Smooth muscle cell (in vitro differentiated cells): ENCODE measurements around the gene NLK. TPM values are rescaled to one million over a fixed set of nuclear protein-coding genes. Genes with fewer than 3 reads are reported as not detected.

Source experiments
- DNase-seq: peaks from one replicate; lab custom pipeline; 2025; ENCODE audit not compliant: unreplicated experiment; lab: John Stamatoyannopoulos, UW
- H2AFZ ChIP-seq: fragments of 200-600 bp; sonication (generic); 2 replicates; pipeline ENCODE4 v1.6.0; 2016; ENCODE audit warnings: antibody characterized with exemption, low read depth, mild to moderate bottlenecking
- H3F3A ChIP-seq: fragments of 200-600 bp; sonication (generic); 2 replicates; pipeline ENCODE4 v1.6.0; 2017; ENCODE audit warnings: antibody characterized with exemption, low read depth
- H3K27ac ChIP-seq: fragments of 200-600 bp; sonication (generic); 2 replicates; pipeline ENCODE4 v1.5.1; 2016; ENCODE audit warnings: low read depth, mild to moderate bottlenecking
- H3K27me3 ChIP-seq: fragments of 200-600 bp; sonication (generic); 2 replicates; pipeline ENCODE4 v1.6.1; 2016; ENCODE audit warnings: low read depth, mild to moderate bottlenecking
- H3K36me3 ChIP-seq: fragments of 200-600 bp; sonication (generic); 2 replicates; pipeline ENCODE4 v1.5.1; 2016; ENCODE audit warnings: low read depth
- H3K4me1 ChIP-seq: fragments of 200-600 bp; sonication (generic); 2 replicates; pipeline ENCODE4 v1.5.1; 2016; ENCODE audit warnings: low read depth
- H3K4me2 ChIP-seq: fragments of 200-600 bp; sonication (generic); 2 replicates; pipeline ENCODE4 v1.6.0; 2016; ENCODE audit warnings: mild to moderate bottlenecking
- H3K4me3 ChIP-seq: fragments of 200-600 bp; sonication (generic); 2 replicates; pipeline ENCODE4 v1.5.1; 2016; ENCODE audit warnings: mild to moderate bottlenecking
- H3K79me2 ChIP-seq: fragments of 200-600 bp; sonication (generic); 2 replicates; pipeline ENCODE4 v1.6.0; 2016; ENCODE audit warnings: low read depth, mild to moderate bottlenecking
- H3K9ac ChIP-seq: fragments of 200-600 bp; sonication (generic); 2 replicates; pipeline ENCODE4 v1.6.0; 2016; ENCODE audit warnings: low read depth
- H3K9me3 ChIP-seq: fragments of 200-600 bp; sonication (generic); replicated peaks from 2 replicates; pipeline ENCODE4 v1.5.1; 2016; ENCODE audit warnings: low read depth
- H4K20me1 ChIP-seq: fragments of 200-600 bp; sonication (generic); 2 replicates; pipeline ENCODE4 v1.6.0; 2016; ENCODE audit warnings: low read depth
- CTCF ChIP-seq: fragments of 200-600 bp; sonication (generic); IDR thresholded peaks from 2 replicates; pipeline ENCODE4 v1.5.1; 2017; ENCODE audit warnings: borderline replicate concordance, mild to moderate bottlenecking, antibody characterized with exemption; ENCODE audit not compliant: insufficient read depth, poor library complexity, severe bottlenecking
- WGBS: methylation state at CpG from one replicate; pipeline ENCODE4 v1.1.7; 2016; ENCODE audit warnings: low lambda C conversion rate; 5-methylcytosine and 5-hydroxymethylcytosine counted together
- polyA plus RNA-seq: library from polyadenylated mRNA; unstranded; fragments of >200 nt; fragmentation: Nextera tagmentation; extraction: Ambion mirVana; gene quantifications from 2 replicates; pipeline ENCODE4 v1.2.1, GENCODE V29; 2016
- total RNA-seq: library from RNA; depleted of rRNA; stranded (reverse); fragments of >200 nt; gene quantifications from 2 replicates; pipeline ENCODE4 v1.2.3, GENCODE V29; 2014

NLK gene
- total and polyA plus RNA-seq, 2 experiments from 2014 or later = 1.8 to 18.0 TPM

- Histone ChIP-seq H3K27me3 (no peaks in the 10 kb centered on the region), H3K4me2 (no peak overlapping the region), H3K27ac (no peak overlapping the region), H2AFZ (no peak overlapping the region), H3K79me2 (no peaks in the 10 kb centered on the region), H3K4me3 (no peak overlapping the region), H3K9ac (no peak overlapping the region), H3K9me3 (peaks cover 3% of the 10 kb centered on the region), H3F3A (no peaks in the 10 kb centered on the region), H4K20me1 (no peaks in the 10 kb centered on the region), H3K36me3 (peaks cover 19% of the 10 kb centered on the region), H3K4me1 (no peaks in the 10 kb centered on the region)
- TF ChIP-seq CTCF = no peak
- no peak for DNase-seq
- WGBS = 99% methylated on average over 2 of the region's 2 CpGs
Observed at GRCh38 chr17:28187931-28188330, 145.5 kb downstream of the NLK start.

- 90% methylated on average over 1 of the region's 1 CpG for WGBS
- H3F3A ChIP-seq = no peaks in the 10 kb centered on the region
- no peak overlapping the region for H3K4me3 ChIP-seq
- no peak overlapping the region for H3K27ac ChIP-seq
- H3K27me3 ChIP-seq = no peaks in the 10 kb centered on the region
- H4K20me1 ChIP-seq = no peaks in the 10 kb centered on the region
- DNase-seq = no peak
- no peak for TF ChIP-seq CTCF
- no peak overlapping the region for H3K4me2 ChIP-seq
- peaks cover 19% of the 10 kb centered on the region for H3K36me3 ChIP-seq
- no peak overlapping the region for H3K9ac ChIP-seq
- H2AFZ ChIP-seq = no peak overlapping the region
- H3K79me2 ChIP-seq = no peaks in the 10 kb centered on the region
- H3K4me1 ChIP-seq = no peaks in the 10 kb centered on the region
- H3K9me3 ChIP-seq = peaks cover 3% of the 10 kb centered on the region
Observed at GRCh38 chr17:28188841-28189263, 146.4 kb downstream of the NLK start.

- H3K27me3 ChIP-seq = no peaks in the 10 kb centered on the region
- no peak for TF ChIP-seq CTCF
- H3K4me2 ChIP-seq = no peak overlapping the region
- no peak overlapping the region for H3K4me3 ChIP-seq
- H3K27ac ChIP-seq = no peak overlapping the region
- peaks cover 19% of the 10 kb centered on the region for H3K36me3 ChIP-seq
- no peak for DNase-seq
- WGBS = 56% methylated on average over 5 of the region's 5 CpGs
- no peaks in the 10 kb centered on the region for H3K79me2 ChIP-seq
- H2AFZ ChIP-seq = no peak overlapping the region
- H3F3A ChIP-seq = no peaks in the 10 kb centered on the region
- H4K20me1 ChIP-seq = no peaks in the 10 kb centered on the region
- no peaks in the 10 kb centered on the region for H3K4me1 ChIP-seq
- H3K9ac ChIP-seq = no peak overlapping the region
- H3K9me3 ChIP-seq = peaks cover 3% of the 10 kb centered on the region
Observed at GRCh38 chr17:28189667-28190066, 147.2 kb downstream of the NLK start.

GRCh38 chr17:28191018-28191417, 148.5 kb downstream of the NLK start:
- H3K36me3 ChIP-seq = peaks cover 9% of the 10 kb centered on the region

More at GRCh38 chr17:28191018-28191417, 148.5 kb downstream of the NLK start:
- no peaks in the 10 kb centered on the region for H3K79me2 ChIP-seq
- no peak for TF ChIP-seq CTCF
- no peak for DNase-seq
- no peak overlapping the region for H3K27ac ChIP-seq
- no peak overlapping the region for H2AFZ ChIP-seq
- WGBS = 98% methylated on average over 8 of the region's 8 CpGs
- no peaks in the 10 kb centered on the region for H4K20me1 ChIP-seq
- no peak overlapping the region for H3K4me3 ChIP-seq
- H3K9me3 ChIP-seq = peaks cover 2% of the 10 kb centered on the region
- H3K4me2 ChIP-seq = no peak overlapping the region
- no peaks in the 10 kb centered on the region for H3K27me3 ChIP-seq
- no peak overlapping the region for H3K9ac ChIP-seq
- H3F3A ChIP-seq = no peaks in the 10 kb centered on the region
- no peaks in the 10 kb centered on the region for H3K4me1 ChIP-seq
